WERI-Rb-1 (cell line): Measurements from ENCODE around the gene TRIM16.
"Not testable (repeated sequence)": the region's sequence is repeated elsewhere in the genome, so short reads cannot be mapped to it uniquely, and the experiment has no call there.

ENCODE experiments used
- DNase-seq: peaks from one replicate; pipeline ENCODE4 v3.0.0-alpha.2; 2020
- H3K27ac ChIP-seq: fragments of 250-450 bp; sonication (Bioruptor Pico); 2 replicates; pipeline ENCODE4 v1.5.1; 2020; ENCODE audit warnings: mild to moderate bottlenecking, moderate library complexity
- H3K27me3 ChIP-seq: fragments of 250-450 bp; sonication (Bioruptor Pico); 2 replicates; pipeline ENCODE4 v1.5.1; 2021; ENCODE audit warnings: mild to moderate bottlenecking, low read depth, moderate library complexity; ENCODE audit not compliant: insufficient read depth, severe bottlenecking
- H3K36me3 ChIP-seq: fragments of 250-450 bp; sonication (Bioruptor Pico); 2 replicates; pipeline ENCODE4 v1.5.1; 2020; ENCODE audit warnings: mild to moderate bottlenecking, moderate library complexity
- H3K4me3 ChIP-seq: 2 replicates; pipeline ENCODE4 v1.5.1; 2011; ENCODE audit warnings: low read depth, mild to moderate bottlenecking, control low read depth, low read length
- H3K9me3 ChIP-seq: fragments of 250-450 bp; sonication (Bioruptor Pico); 2 replicates; pipeline ENCODE4 v1.5.1; 2021; ENCODE audit warnings: mild to moderate bottlenecking, moderate library complexity; ENCODE audit not compliant: severe bottlenecking
- CTCF ChIP-seq: IDR thresholded peaks from 2 replicates; pipeline ENCODE4 v1.5.1; 2011; ENCODE audit warnings: low read depth, mild to moderate bottlenecking, control low read depth, inconsistent platforms, low read length

TRIM16 gene

GRCh38 chr17:15659236-15659635, 24.9 kb downstream of the TRIM16 start:
- H3K9me3 ChIP-seq: no peaks in the 10 kb centered on the region
- no peak overlapping the region for H3K4me3 ChIP-seq
- no peak for DNase-seq
- no peaks in the 10 kb centered on the region for H3K27me3 ChIP-seq
- no peaks in the 10 kb centered on the region for H3K36me3 ChIP-seq
- no peak overlapping the region for H3K27ac ChIP-seq
- TF ChIP-seq CTCF: no peak

DNA sequence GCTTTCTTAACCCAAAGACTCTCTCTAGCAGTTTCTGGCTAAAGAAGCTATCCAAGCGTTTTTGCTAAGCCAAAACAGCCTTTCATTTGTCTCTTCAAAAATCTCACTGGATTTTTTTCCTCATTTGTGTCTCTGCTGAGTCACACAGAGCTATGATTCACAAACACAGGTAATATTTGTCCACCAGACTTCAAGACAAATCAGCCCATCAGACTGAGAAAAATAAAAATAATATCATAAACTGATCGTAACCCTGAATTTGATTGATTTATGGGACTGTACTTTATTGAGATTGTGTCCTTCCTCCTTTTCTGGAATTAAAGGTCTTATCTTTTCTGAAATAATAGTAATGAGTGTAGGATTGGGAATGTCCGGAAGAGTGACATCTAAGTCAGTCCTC, 25.8 kb downstream of the TRIM16 start:
- Histone ChIP-seq H3K27me3 (no peaks in the 10 kb centered on the region), H3K4me3 (no peak overlapping the region), H3K27ac (no peak overlapping the region), H3K9me3 (no peaks in the 10 kb centered on the region), H3K36me3 (no peaks in the 10 kb centered on the region)
- DNase-seq: no peak
- no peak for TF ChIP-seq CTCF

GRCh38 chr17:15657868-15658267, 26.2 kb downstream of the TRIM16 start:
- no peak for DNase-seq
- Histone ChIP-seq H3K36me3 (no peaks in the 10 kb centered on the region), H3K27me3 (no peaks in the 10 kb centered on the region), H3K9me3 (no peaks in the 10 kb centered on the region), H3K4me3 (no peak overlapping the region), H3K27ac (no peak overlapping the region)
- TF ChIP-seq CTCF: no peak

- DNase-seq: no peak
- H3K36me3 ChIP-seq: no peaks in the 10 kb centered on the region
- no peak for TF ChIP-seq CTCF
- no peaks in the 10 kb centered on the region for H3K27me3 ChIP-seq
- no peak overlapping the region for H3K27ac ChIP-seq
- no peak overlapping the region for H3K4me3 ChIP-seq
- H3K9me3 ChIP-seq: no peaks in the 10 kb centered on the region
Observed at GRCh38 chr17:15654886-15655561, 29.1 kb downstream of the TRIM16 start.

- H3K27me3 ChIP-seq, H3K36me3 ChIP-seq, H3K9me3 ChIP-seq, H3K27ac ChIP-seq, DNase-seq, H3K4me3 ChIP-seq: not testable (repeated sequence)
Observed at GRCh38 chr17:15654401-15654800, 29.7 kb downstream of the TRIM16 start.

DNA sequence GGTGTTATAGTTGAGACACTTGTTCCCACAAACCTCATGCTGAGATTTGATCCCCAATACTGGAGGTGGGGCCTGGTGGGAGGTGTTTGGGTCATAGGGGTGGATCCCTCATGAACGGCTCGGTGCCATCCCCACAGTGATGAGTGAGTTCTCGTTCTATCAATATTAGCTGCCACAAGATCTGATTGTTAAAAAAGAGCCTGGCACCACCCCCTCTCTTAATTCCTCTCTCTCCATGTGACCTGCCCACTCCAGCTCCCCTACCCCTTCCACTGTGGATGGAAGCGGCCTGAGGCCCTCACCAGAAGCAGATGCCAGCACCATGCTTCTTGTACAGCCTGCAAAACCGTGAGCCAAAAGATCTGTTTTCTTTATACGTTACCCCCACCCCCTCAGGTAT, 31.2 kb downstream of the TRIM16 start:
- TF ChIP-seq CTCF: no peak
- Histone ChIP-seq H3K9me3 (no peaks in the 10 kb centered on the region), H3K27ac (no peak overlapping the region), H3K27me3 (no peaks in the 10 kb centered on the region), H3K4me3 (no peak overlapping the region), H3K36me3 (no peaks in the 10 kb centered on the region)
- DNase-seq: no peak
